NCI-H2107 treated with DMSO at 0.1 percent for 48 hours (cell line): ENCODE data around the gene GPR31.

Source experiments
- DNase-seq: peaks from one replicate; lab custom pipeline; 2025; ENCODE audit not compliant: unreplicated experiment; lab: John Stamatoyannopoulos, UW

Gene GPR31

GRCh38 chr6:167119670-167120582, 37.9 kb downstream of the GPR31 start:
- DNase-seq: no peak

DNA sequence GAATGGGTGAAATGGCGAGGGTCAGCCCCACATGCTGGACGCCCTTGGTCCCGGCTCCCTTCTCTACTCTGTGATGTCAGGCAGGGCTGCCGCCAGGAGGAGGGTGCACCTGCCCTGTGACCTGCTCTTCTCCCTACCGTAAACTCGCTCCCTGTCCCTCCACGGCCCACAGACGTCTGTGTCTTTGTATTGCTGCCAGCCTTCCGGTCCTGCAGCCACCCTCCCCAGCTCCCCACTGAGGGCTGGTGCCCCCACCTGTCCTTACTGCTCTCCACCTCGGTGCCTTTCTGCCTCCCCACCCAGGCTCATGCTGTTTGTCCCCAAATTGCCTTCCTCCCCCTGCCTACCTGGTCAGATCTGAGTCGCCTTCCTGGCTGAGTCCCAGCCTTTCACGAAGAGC, 38.9 kb downstream of the GPR31 start:
- no peak for DNase-seq

- DNase-seq: no peak
Measured at GRCh38 chr6:167118006-167118405, 39.8 kb downstream of the GPR31 start.

GRCh38 chr6:167116838-167117228, 40.9 kb downstream of the GPR31 start:
- DNase-seq: no peak

GRCh38 chr6:167116109-167116837, 41.5 kb downstream of the GPR31 start:
- peak; percentile 39 for DNase-seq

GRCh38 chr6:167115054-167115453, 42.7 kb downstream of the GPR31 start:
- DNase-seq: no peak

DNA sequence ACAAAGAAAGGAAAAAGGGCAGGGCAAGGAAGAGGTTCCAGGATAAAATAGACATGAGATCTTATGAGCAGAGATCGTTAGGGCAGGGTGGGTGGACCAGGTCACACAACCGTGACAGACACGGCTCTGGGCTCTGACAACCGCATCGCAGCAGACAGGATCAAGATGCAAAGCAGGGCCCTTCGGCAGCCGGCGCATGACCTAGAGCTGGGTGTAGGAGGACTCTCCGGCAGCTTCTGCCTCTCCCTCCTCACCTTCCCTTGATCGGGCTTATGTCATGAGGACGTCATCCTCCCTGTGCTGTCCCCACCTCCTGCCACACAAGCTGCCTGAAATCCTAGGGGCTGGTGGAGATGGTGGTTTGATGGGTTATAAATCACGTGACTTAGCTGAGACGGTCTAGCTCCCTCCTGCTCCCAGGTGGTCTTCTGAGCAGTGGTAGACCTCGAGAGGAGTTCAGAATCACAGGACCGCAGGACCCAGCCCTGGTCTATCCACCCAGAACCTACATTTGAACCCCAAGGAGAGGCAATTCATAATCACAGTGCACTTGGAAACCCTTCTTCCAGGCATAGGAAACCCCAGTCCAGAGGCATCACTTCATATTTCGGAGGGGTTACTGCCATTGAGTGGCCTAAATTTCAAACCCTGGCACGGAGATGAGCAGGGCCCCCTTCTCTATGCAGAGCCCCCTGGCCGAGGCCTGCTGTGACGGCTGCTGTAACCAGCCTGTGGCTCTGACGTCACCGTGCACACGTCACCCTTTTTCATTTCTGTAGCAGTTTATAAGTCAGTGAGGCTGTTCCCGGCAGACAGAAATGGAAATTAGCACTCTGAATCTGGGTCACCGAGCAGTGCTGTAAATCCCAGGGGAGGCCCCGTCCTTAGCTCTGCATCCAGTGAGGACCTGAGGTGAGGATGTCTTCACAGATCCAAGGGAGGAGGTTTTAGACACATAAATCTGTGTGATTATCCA, 43.6 kb downstream of the GPR31 start:
- DNase-seq: no peak

DNA sequence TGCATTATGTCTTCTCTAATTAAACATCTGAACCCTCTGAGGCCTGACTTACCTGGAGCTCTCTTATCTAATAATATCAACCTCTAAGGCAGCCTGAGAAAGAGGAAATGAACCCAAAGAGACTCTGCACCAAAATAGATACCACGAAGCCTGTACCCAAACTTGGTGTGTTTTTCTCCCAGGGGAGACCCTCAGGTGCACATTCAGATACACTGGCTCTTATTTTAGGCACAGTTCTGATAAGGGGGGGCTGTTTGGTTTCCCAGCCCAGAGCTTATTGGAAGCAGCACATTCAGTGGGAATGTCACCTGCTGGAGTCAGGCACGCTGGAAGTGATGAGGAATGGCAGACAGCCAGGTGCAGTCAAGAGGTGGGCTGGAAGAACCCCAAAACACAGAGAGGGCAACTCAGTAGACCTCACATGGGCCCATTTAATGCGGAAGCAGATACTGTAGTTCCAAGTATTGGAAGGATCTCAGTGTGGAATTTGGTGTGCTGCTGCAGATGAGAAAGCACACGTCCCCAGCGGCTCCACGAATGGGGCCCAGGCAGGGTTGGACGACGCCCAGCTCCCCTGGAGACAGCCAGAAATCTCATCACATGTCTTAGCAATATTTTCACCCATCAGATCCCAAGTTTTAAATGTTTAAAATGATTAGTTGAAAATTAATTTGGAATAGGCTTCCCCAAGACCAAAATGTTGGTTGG, 44.6 kb downstream of the GPR31 start:
- DNase-seq: no peak

- DNase-seq: no peak
Measured at GRCh38 chr6:167112421-167112820, 45.4 kb downstream of the GPR31 start.

GRCh38 chr6:167111597-167111996, 46.2 kb downstream of the GPR31 start:
- no peak for DNase-seq

- DNase-seq: no peak
Measured at GRCh38 chr6:167109651-167110050, 48.1 kb downstream of the GPR31 start.

DNA sequence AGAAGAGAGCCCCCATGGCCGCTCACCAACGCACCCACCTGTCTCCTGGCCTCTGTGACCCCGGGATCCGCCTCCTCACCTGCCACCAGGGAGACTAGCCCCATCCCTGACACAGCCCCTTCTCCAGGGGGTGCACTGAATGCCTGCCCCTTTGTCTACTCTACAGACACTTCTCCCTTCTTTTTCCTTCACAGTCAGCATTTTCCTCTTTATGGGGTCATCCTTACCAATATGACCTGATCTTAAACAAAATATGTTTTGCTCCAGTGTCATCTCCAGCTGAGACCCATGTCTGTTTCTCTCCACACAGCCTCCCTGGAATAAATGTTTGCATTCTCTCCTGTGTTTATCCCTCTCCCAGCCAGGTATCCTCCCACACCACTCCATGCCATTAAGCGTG, 49.5 kb downstream of the GPR31 start:
- no peak for DNase-seq

GRCh38 chr6:167107787-167108186, 50.0 kb downstream of the GPR31 start:
- DNase-seq: no peak

GRCh38 chr6:167106406-167106805, 51.4 kb downstream of the GPR31 start:
- no peak for DNase-seq
